ENCODE data around the gene PRKCSH.

DNA sequence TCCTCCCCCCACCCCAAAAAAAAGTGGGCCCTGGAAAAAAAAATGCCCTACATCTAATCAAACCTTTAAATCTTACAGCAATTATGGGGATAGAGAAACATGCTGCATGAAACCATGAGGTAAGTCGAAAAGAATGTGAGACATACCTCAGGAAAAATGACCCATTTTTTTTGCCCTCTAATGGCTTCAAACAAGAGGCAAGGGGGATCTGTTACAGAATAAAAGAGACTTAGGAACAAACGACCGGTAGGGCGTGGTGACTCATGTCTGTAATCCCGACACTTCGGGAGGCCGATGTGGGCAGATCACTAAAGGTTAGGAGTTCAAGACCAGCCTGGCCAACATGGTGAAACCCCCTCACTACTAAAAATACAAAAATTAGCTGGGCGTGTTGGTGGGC lies 24.8 kb upstream of the PRKCSH start:
- TF ChIP-seq CTCF (IDR thresholded peaks at IDR 0.05) (no peak), EZH2 (IDR thresholded peaks at IDR 0.05; ENCODE audit: borderline replicate concordance, insufficient read depth, low read depth, low read length, poor library complexity, severe bottlenecking) (no peak)
